HCT116 (cell line): ENCODE results near the gene C19orf25. TPM values are rescaled to one million over a fixed set of nuclear protein-coding genes. Genes with fewer than 3 reads are reported as not detected.

Experiments used
- ATAC-seq: fragments of 200-7000 bp; cut with Tn5 transposase; 2 replicates; pipeline ENCODE4 v1.9.1; 2020; ENCODE audit warnings: mild to moderate bottlenecking, moderate library complexity
- BruUV-seq: library from RNA; stranded (reverse); fragments of 400-500 nt; replicated peaks from 2 replicates; lab custom pipeline; 2021; lab: Mats Ljungman, UMichigan
- CTCF ChIA-PET: fragments of 300-600 bp; sonication (Branson Sonifier 250); formaldehyde crosslinking; loops from one replicate; lab custom pipeline; 2021; ENCODE audit warnings: antibody characterized with exemption; lab: Charles Lee
- POLR2A ChIA-PET: fragments of 300-600, 350-600 bp; sonication (Branson Sonifier 250); formaldehyde crosslinking; loops from one replicate; lab custom pipeline; 2021; ENCODE audit warnings: antibody characterized with exemption; lab: Charles Lee
- RAD21 ChIA-PET, 2 experiments: fragments of 300-600 bp; sonication (Branson Sonifier 250); formaldehyde crosslinking; loops; one replicate each; lab custom pipeline; 2023; ENCODE audit warnings: low total read pairs in 2 of 2; ENCODE audit not compliant: uncharacterized antibody in 2 of 2, unreplicated experiment in 2 of 2, low non-redundant PET in 1 of 2; lab: Charles Lee
- DNase-seq: peaks from one replicate; pipeline ENCODE4 v3.0.0-alpha.2; 2010; ENCODE audit warnings: low read depth, low spot score
- H2AFZ ChIP-seq: fragments of 200-600 bp; shearing (Covaris generic), sonication (generic); 2 replicates; pipeline ENCODE4 v1.6.1; 2017; ENCODE audit warnings: low read depth, mixed run types, mixed read lengths, antibody characterized with exemption, low read length; ENCODE audit not compliant: poor library complexity, severe bottlenecking
- H3K27ac ChIP-seq: 2 replicates; pipeline ENCODE4 v1.5.1; 2012; ENCODE audit warnings: low read depth, low read length
- H3K27me3 ChIP-seq: fragments of 200-600 bp; sonication (generic); 2 replicates; pipeline ENCODE4 v1.6.1; 2016; ENCODE audit warnings: mixed run types, low read length, mixed read lengths; ENCODE audit not compliant: insufficient read depth
- H3K36me3 ChIP-seq, 2 experiments: fragments of 200-500 bp in 1 of 2; fragments of 200-600 bp in 1 of 2; sonication (Bioruptor generic) in 1 of 2; sonication (generic) in 1 of 2; 2 replicates each; pipeline versions ENCODE4 v1.5.1 to v1.6.1; 2014 to 2016; ENCODE audit warnings: low read length in 2 of 2, inconsistent platforms in 1 of 2, mixed read lengths in 1 of 2, mixed run types in 1 of 2; ENCODE audit not compliant: insufficient read depth in 2 of 2, control insufficient read depth in 1 of 2
- H3K4me1 ChIP-seq, 2 experiments: fragments of 200-600 bp in 1 of 2; sonication (generic) in 1 of 2; 2 replicates each; pipeline versions ENCODE4 v1.5.1 to v1.6.1; 2012 to 2017; ENCODE audit warnings: low read length in 2 of 2, inconsistent platforms in 1 of 2, mild to moderate bottlenecking in 1 of 2, mixed read lengths in 1 of 2, mixed run types in 1 of 2, moderate library complexity in 1 of 2; ENCODE audit not compliant: insufficient read depth in 2 of 2, control insufficient read depth in 1 of 2
- H3K4me2 ChIP-seq: fragments of 200-600 bp; sonication (generic); 2 replicates; pipeline ENCODE4 v1.6.1; 2017; ENCODE audit warnings: mixed run types, low read length, mixed read lengths
- H3K4me3 ChIP-seq, 2 experiments: fragments of 200-600 bp in 1 of 2; sonication (generic) in 1 of 2; replicated peaks in 1 of 2; 2 replicates each; pipeline ENCODE4 v1.5.1; 2011 to 2016; ENCODE audit warnings: low read length in 2 of 2, control low read depth in 1 of 2, low read depth in 1 of 2, mild to moderate bottlenecking in 1 of 2, mixed read lengths in 1 of 2, mixed run types in 1 of 2
- H3K79me2 ChIP-seq: fragments of 200-600 bp; sonication (generic); 2 replicates; pipeline ENCODE4 v1.6.1; 2017; ENCODE audit warnings: mild to moderate bottlenecking, mixed run types, low read length, moderate library complexity, mixed read lengths; ENCODE audit not compliant: insufficient read depth
- H3K9ac ChIP-seq: fragments of 200-600 bp; sonication (generic); 2 replicates; pipeline ENCODE4 v1.6.1; 2016; ENCODE audit warnings: low read length, mixed read lengths
- H3K9me2 ChIP-seq: fragments of 200-600 bp; sonication (generic), shearing (Covaris generic); 2 replicates; pipeline ENCODE4 v1.6.1; 2017; ENCODE audit warnings: mixed run types, mild to moderate bottlenecking, moderate library complexity; ENCODE audit not compliant: insufficient read depth
- H3K9me3 ChIP-seq, 2 experiments: fragments of 200-500 bp in 1 of 2; fragments of 200-600 bp in 1 of 2; sonication (Bioruptor generic) in 1 of 2; sonication (generic) in 1 of 2; 2 replicates each; pipeline ENCODE4 v1.6.1; 2014 to 2017; ENCODE audit warnings: low read length in 2 of 2, mixed read lengths in 2 of 2, inconsistent platforms in 1 of 2, low read depth in 1 of 2, mild to moderate bottlenecking in 1 of 2, mixed run types in 1 of 2, moderate library complexity in 1 of 2; ENCODE audit not compliant: control insufficient read depth in 1 of 2, insufficient read depth in 1 of 2
- H4K20me1 ChIP-seq: fragments of 200-600 bp; sonication (generic), shearing (Covaris generic); 2 replicates; pipeline ENCODE4 v1.6.1; 2017; ENCODE audit warnings: mixed run types, mild to moderate bottlenecking, moderate library complexity; ENCODE audit not compliant: insufficient read depth
- CEBPB ChIP-seq: IDR thresholded peaks from 2 replicates; pipeline ENCODE4 v1.6.1; 2012; ENCODE audit warnings: low read depth
- EGR1 ChIP-seq: IDR thresholded peaks from 2 replicates; pipeline ENCODE4 v1.6.1; 2012; ENCODE audit warnings: low read depth
- EZH2phosphoT487 ChIP-seq: fragments of 200-600 bp; IDR thresholded peaks from 2 replicates; pipeline ENCODE4 v1.6.1; 2018; ENCODE audit warnings: antibody characterized with exemption, borderline replicate concordance
- FOSL1 ChIP-seq: IDR thresholded peaks from 2 replicates; pipeline ENCODE4 v1.6.1; 2012; ENCODE audit warnings: low read depth
- JUND ChIP-seq: IDR thresholded peaks from 2 replicates; pipeline ENCODE4 v1.6.1; 2012
- POLR2A ChIP-seq: IDR thresholded peaks from 2 replicates; pipeline ENCODE4 v1.7.0; 2011; ENCODE audit warnings: borderline replicate concordance; ENCODE audit not compliant: insufficient read depth, insufficient read length; ENCODE audit errors: extremely low read depth
- POLR2AphosphoS5 ChIP-seq: IDR thresholded peaks from 2 replicates; pipeline ENCODE4 v1.6.1; 2011; ENCODE audit warnings: mild to moderate bottlenecking, low read depth, low read length, moderate library complexity
- SIN3A ChIP-seq: IDR thresholded peaks from 2 replicates; pipeline ENCODE4 v1.6.1; 2012; ENCODE audit warnings: low read depth
- SRF ChIP-seq: IDR thresholded peaks from 2 replicates; pipeline ENCODE4 v1.6.1; 2012; ENCODE audit warnings: low read depth
- TCF7L2 ChIP-seq: IDR thresholded peaks from 2 replicates; pipeline ENCODE4 v1.7.0; 2011; ENCODE audit warnings: borderline replicate concordance, inconsistent platforms; ENCODE audit not compliant: insufficient read depth, insufficient read length; ENCODE audit errors: extremely low read depth
- YY1 ChIP-seq: IDR thresholded peaks from 2 replicates; pipeline ENCODE4 v1.6.1; 2011; ENCODE audit warnings: low read length, low read depth, moderate library complexity, mild to moderate bottlenecking; ENCODE audit not compliant: insufficient replicate concordance; ENCODE audit errors: extremely low read depth
- ZFX ChIP-seq: fragments of 450-650 bp; IDR thresholded peaks from 2 replicates; pipeline ENCODE4 v1.6.1; 2017
- ZNF274 ChIP-seq: fragments of 200-500 bp; sonication (Bioruptor generic); IDR thresholded peaks from 2 replicates; pipeline ENCODE4 v1.6.1; 2014; ENCODE audit warnings: mild to moderate bottlenecking, low read depth, low read length, inconsistent platforms
- intact Hi-C: fragments of 100-400 bp; cut with micrococcal nuclease; formaldehyde crosslinking; loops from 2 replicates; pipeline ENCODE4 v1.10.0; 2022
- total RNA-seq: library from RNA; stranded (reverse); gene quantifications from one replicate; pipeline ENCODE4 v1.2.1, GENCODE V29; 2021; ENCODE audit not compliant: unreplicated experiment
- TF ChIP-seq, protein P1 (sequence below): IDR thresholded peaks from 2 replicates; pipeline ENCODE4 v1.6.1; 2012
- TF ChIP-seq, protein P2 (sequence below): IDR thresholded peaks from 2 replicates; pipeline ENCODE4 v1.6.1; 2011; ENCODE audit warnings: mild to moderate bottlenecking, low read length, moderate library complexity; ENCODE audit not compliant: insufficient replicate concordance; ENCODE audit errors: extremely low read depth
- TF ChIP-seq, protein P3 (sequence below): IDR thresholded peaks from 2 replicates; pipeline ENCODE4 v1.6.1; 2012; ENCODE audit warnings: low read depth
- TF ChIP-seq, protein P4 (sequence below), 3 experiments: fragments of 200-600 bp in 1 of 3; sonication (generic) in 1 of 3; IDR thresholded peaks in 2 of 3; conservative IDR thresholded peaks in 1 of 3; 2 replicates each; pipeline ENCODE4 v1.5.1; 2012 to 2017; ENCODE audit warnings: low read depth in 2 of 3, low read length in 2 of 3, antibody characterized with exemption in 1 of 3, borderline replicate concordance in 1 of 3, control low read depth in 1 of 3, mild to moderate bottlenecking in 1 of 3, mixed read lengths in 1 of 3, mixed run types in 1 of 3, moderate library complexity in 1 of 3; ENCODE audit not compliant: insufficient read depth in 1 of 3

Gene C19orf25
- total RNA-seq, 1 experiment from 2014 or later = 48.8 TPM

DNA sequence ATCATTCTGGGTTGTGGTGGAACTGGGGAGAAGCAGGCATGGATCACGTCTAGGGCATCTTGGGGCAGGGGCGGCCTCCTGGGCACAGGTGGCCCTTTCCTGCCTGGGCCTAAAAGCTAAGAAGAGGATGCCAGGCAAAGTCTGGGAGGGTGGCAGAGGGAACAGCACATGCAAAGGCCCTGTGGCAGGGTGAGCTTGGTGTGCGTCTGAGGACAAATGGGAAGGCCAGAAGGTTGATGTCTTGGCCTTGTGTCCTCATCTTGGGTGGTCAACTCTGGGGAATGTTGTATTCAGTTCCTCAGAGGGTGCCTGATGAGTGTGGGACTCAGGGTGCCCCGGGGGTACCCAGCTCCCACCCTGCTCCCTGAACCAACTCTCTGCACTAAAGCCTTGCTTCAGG lies 39.5 kb upstream of the C19orf25 start:
- H3K27ac ChIP-seq = no peak overlapping the region
- H3K36me3 ChIP-seq = no peaks in the 10 kb centered on the region
- intact Hi-C loops = no loop called here
- no peak overlapping the region for H2AFZ ChIP-seq
- H3K9me3 ChIP-seq = no peaks in the 10 kb centered on the region
- H3K9me2 ChIP-seq = no peaks in the 10 kb centered on the region
- ChIA-PET POLR2A (no interaction called here), CTCF (no interaction called here)
- TF ChIP-seq TCF7L2 (no peak), ZNF274 (no peak), SIN3A (no peak), CEBPB (no peak), SRF (no peak), ZFX (no peak), JUND (no peak), EGR1 (no peak), POLR2AphosphoS5 (no peak), FOSL1 (no peak), POLR2A (no peak), YY1 (no peak), EZH2phosphoT487 (no peak)
- TF ChIP-seq, protein P1, sequence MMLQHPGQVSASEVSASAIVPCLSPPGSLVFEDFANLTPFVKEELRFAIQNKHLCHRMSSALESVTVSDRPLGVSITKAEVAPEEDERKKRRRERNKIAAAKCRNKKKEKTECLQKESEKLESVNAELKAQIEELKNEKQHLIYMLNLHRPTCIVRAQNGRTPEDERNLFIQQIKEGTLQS = no peak
- TF ChIP-seq, protein P2, sequence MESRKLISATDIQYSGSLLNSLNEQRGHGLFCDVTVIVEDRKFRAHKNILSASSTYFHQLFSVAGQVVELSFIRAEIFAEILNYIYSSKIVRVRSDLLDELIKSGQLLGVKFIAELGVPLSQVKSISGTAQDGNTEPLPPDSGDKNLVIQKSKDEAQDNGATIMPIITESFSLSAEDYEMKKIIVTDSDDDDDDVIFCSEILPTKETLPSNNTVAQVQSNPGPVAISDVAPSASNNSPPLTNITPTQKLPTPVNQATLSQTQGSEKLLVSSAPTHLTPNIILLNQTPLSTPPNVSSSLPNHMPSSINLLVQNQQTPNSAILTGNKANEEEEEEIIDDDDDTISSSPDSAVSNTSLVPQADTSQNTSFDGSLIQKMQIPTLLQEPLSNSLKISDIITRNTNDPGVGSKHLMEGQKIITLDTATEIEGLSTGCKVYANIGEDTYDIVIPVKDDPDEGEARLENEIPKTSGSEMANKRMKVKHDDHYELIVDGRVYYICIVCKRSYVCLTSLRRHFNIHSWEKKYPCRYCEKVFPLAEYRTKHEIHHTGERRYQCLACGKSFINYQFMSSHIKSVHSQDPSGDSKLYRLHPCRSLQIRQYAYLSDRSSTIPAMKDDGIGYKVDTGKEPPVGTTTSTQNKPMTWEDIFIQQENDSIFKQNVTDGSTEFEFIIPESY = no peak
- TF ChIP-seq, protein P3, sequence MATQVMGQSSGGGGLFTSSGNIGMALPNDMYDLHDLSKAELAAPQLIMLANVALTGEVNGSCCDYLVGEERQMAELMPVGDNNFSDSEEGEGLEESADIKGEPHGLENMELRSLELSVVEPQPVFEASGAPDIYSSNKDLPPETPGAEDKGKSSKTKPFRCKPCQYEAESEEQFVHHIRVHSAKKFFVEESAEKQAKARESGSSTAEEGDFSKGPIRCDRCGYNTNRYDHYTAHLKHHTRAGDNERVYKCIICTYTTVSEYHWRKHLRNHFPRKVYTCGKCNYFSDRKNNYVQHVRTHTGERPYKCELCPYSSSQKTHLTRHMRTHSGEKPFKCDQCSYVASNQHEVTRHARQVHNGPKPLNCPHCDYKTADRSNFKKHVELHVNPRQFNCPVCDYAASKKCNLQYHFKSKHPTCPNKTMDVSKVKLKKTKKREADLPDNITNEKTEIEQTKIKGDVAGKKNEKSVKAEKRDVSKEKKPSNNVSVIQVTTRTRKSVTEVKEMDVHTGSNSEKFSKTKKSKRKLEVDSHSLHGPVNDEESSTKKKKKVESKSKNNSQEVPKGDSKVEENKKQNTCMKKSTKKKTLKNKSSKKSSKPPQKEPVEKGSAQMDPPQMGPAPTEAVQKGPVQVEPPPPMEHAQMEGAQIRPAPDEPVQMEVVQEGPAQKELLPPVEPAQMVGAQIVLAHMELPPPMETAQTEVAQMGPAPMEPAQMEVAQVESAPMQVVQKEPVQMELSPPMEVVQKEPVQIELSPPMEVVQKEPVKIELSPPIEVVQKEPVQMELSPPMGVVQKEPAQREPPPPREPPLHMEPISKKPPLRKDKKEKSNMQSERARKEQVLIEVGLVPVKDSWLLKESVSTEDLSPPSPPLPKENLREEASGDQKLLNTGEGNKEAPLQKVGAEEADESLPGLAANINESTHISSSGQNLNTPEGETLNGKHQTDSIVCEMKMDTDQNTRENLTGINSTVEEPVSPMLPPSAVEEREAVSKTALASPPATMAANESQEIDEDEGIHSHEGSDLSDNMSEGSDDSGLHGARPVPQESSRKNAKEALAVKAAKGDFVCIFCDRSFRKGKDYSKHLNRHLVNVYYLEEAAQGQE = no peak
- TF ChIP-seq, protein P4, sequence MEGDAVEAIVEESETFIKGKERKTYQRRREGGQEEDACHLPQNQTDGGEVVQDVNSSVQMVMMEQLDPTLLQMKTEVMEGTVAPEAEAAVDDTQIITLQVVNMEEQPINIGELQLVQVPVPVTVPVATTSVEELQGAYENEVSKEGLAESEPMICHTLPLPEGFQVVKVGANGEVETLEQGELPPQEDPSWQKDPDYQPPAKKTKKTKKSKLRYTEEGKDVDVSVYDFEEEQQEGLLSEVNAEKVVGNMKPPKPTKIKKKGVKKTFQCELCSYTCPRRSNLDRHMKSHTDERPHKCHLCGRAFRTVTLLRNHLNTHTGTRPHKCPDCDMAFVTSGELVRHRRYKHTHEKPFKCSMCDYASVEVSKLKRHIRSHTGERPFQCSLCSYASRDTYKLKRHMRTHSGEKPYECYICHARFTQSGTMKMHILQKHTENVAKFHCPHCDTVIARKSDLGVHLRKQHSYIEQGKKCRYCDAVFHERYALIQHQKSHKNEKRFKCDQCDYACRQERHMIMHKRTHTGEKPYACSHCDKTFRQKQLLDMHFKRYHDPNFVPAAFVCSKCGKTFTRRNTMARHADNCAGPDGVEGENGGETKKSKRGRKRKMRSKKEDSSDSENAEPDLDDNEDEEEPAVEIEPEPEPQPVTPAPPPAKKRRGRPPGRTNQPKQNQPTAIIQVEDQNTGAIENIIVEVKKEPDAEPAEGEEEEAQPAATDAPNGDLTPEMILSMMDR (IDR thresholded peaks at IDR 0.05 in 2 of 3, conservative IDR thresholded peaks at IDR 0.05 in 1 of 3; ENCODE audit: borderline replicate concordance in 1 of 3, insufficient read depth in 1 of 3, low read depth in 2 of 3, low read length in 2 of 3) = no peak
- TF ChIP-seq, all 23 proteins: peak for 0
- RAD21 ChIA-PET = no interaction called here
- Histone ChIP-seq H3K4me3 (no peak overlapping the region), H4K20me1 (no peaks in the 10 kb centered on the region), H3K79me2 (no peaks in the 10 kb centered on the region), H3K4me2 (no peak overlapping the region), H3K27me3 (no peaks in the 10 kb centered on the region), H3K9ac (no peak overlapping the region), H3K4me1 (peaks cover 3 to 9% of the 10 kb centered on the region in 2 experiments)
- DNase-seq = no peak
- no peak for ATAC-seq
- no TSS peak for BruUV-seq
